GM12878 (cell line): Measurements from ENCODE around the gene RARA. TPM values are rescaled to one million over a fixed set of nuclear protein-coding genes. Genes with fewer than 3 reads are reported as not detected.

Source experiments
- ATAC-seq: fragments of 200-7000 bp; cut with Tn5 transposase; 3 replicates; pipeline ENCODE4 v1.9.1; 2020; ENCODE audit warnings: mild to moderate bottlenecking, moderate library complexity
- BruUV-seq: library from RNA; stranded (reverse); fragments of 400-500 nt; replicated peaks from 2 replicates; lab custom pipeline; 2021; lab: Mats Ljungman, UMichigan
- CTCF ChIA-PET: fragments of 300-600 bp; sonication (Branson Sonifier 250); formaldehyde crosslinking; extraction: SDS; loops from one replicate; lab custom pipeline; 2021; ENCODE audit warnings: inconsistent platforms; lab: Yijun Ruan, JAX
- POLR2A ChIA-PET: fragments of 350-600 bp; formaldehyde crosslinking; extraction: SDS; loops from one replicate; lab custom pipeline; 2021; ENCODE audit warnings: inconsistent platforms; lab: Charles Lee
- RAD21 ChIA-PET: fragments of 300-600 bp; sonication (Branson Sonifier 250); formaldehyde crosslinking; loops from one replicate; lab custom pipeline; 2023; ENCODE audit warnings: antibody characterized with exemption; ENCODE audit not compliant: unreplicated experiment; lab: Charles Lee
- SMC1A ChIA-PET: fragments of 300-600 bp; sonication (Branson Sonifier 250); formaldehyde crosslinking; loops from one replicate; lab custom pipeline; 2023; ENCODE audit not compliant: unreplicated experiment, uncharacterized antibody; lab: Charles Lee
- DNase-seq: peaks from one replicate; pipeline ENCODE4 v3.0.0-alpha.2; 2011; ENCODE audit warnings: low read depth, low spot score
- FAIRE-seq: peaks from 3 replicates; lab custom pipeline; 2011; peaks lifted over from hg19 to GRCh38; lab: Jason Lieb, UNC
- H2AFZ ChIP-seq: 2 replicates; pipeline ENCODE4 v1.6.0; 2011; ENCODE audit warnings: low read depth, low read length, control low read depth; ENCODE audit not compliant: control insufficient read depth
- H3K27ac ChIP-seq: 2 replicates; pipeline ENCODE4 v1.5.1; 2011; ENCODE audit warnings: control low read depth; ENCODE audit not compliant: control insufficient read depth, insufficient read depth
- H3K27me3 ChIP-seq, 2 experiments: replicated peaks in 1 of 2; 2 replicates each; pipeline versions ENCODE4 v1.6.0 to v1.6.1; 2011; ENCODE audit warnings: low read length in 1 of 2; ENCODE audit not compliant: control insufficient read depth in 2 of 2, insufficient read depth in 2 of 2
- H3K36me3 ChIP-seq, 2 experiments: 2 replicates each; pipeline ENCODE4 v1.5.1; 2011; ENCODE audit warnings: low read length in 1 of 2; ENCODE audit not compliant: control insufficient read depth in 2 of 2, insufficient read depth in 2 of 2
- H3K4me1 ChIP-seq: 2 replicates; pipeline ENCODE4 v1.6.1; 2011; ENCODE audit warnings: mild to moderate bottlenecking, low read length, moderate library complexity, mixed read lengths; ENCODE audit not compliant: control insufficient read depth, insufficient read depth
- H3K4me2 ChIP-seq: 2 replicates; pipeline ENCODE4 v1.6.0; 2011; ENCODE audit warnings: control low read depth; ENCODE audit not compliant: control insufficient read depth, insufficient read depth
- H3K4me3 ChIP-seq: fragments of 200-600 bp; sonication (generic); 2 replicates; pipeline ENCODE4 v1.5.1; 2016
- H3K79me2 ChIP-seq: 2 replicates; pipeline ENCODE4 v1.6.0; 2011; ENCODE audit warnings: low read length; ENCODE audit not compliant: control insufficient read depth, insufficient read depth
- H3K9ac ChIP-seq: 2 replicates; pipeline ENCODE4 v1.8.0; 2011; ENCODE audit warnings: low read length, control low read depth, mixed read lengths; ENCODE audit not compliant: control insufficient read depth, insufficient read depth
- H3K9me3 ChIP-seq: replicated peaks from 3 replicates; pipeline ENCODE4 v1.5.1; 2011; ENCODE audit warnings: mild to moderate bottlenecking, low read length; ENCODE audit not compliant: control insufficient read depth, insufficient read depth
- H4K20me1 ChIP-seq: 2 replicates; pipeline ENCODE4 v1.6.0; 2011; ENCODE audit not compliant: control insufficient read depth, insufficient read depth
- ASH2L ChIP-seq: fragments of 300-600, 200-600 bp; sonication (generic); IDR thresholded peaks from 2 replicates; pipeline ENCODE4 v1.6.1; 2017; ENCODE audit warnings: low read depth, mild to moderate bottlenecking, borderline replicate concordance
- BHLHE40 ChIP-seq, 2 experiments: fragments of 450-650 bp in 1 of 2; IDR thresholded peaks; 2 replicates each; pipeline ENCODE4 v1.6.1; 2011 to 2017; ENCODE audit warnings: low read depth in 2 of 2, borderline replicate concordance in 1 of 2, improper control_type of control experiment in 1 of 2, low read length in 1 of 2, mild to moderate bottlenecking in 1 of 2
- CHD2 ChIP-seq: IDR thresholded peaks from 2 replicates; pipeline ENCODE4 v1.6.1; 2011; ENCODE audit warnings: low read depth, low read length, improper control_type of control experiment, borderline replicate concordance
- DPF2 ChIP-seq: fragments of 450-650 bp; IDR thresholded peaks from 2 replicates; pipeline ENCODE4 v1.6.1; 2017; ENCODE audit warnings: mild to moderate bottlenecking
- ESRRA ChIP-seq: IDR thresholded peaks from 2 replicates; pipeline ENCODE4 v1.6.1; 2012; ENCODE audit warnings: mild to moderate bottlenecking, low read length, improper control_type of control experiment
- HDGF ChIP-seq: fragments of 450-650 bp; IDR thresholded peaks from 2 replicates; pipeline ENCODE4 v1.6.1; 2016; ENCODE audit warnings: antibody characterized with exemption
- MTA3 ChIP-seq: IDR thresholded peaks from 2 replicates; pipeline ENCODE4 v1.6.1; 2012; ENCODE audit warnings: low read length, inconsistent platforms, borderline replicate concordance
- NR2C1 ChIP-seq: fragments of 450-650 bp; IDR thresholded peaks from 2 replicates; pipeline ENCODE4 v1.6.1; 2017; ENCODE audit warnings: antibody characterized with exemption, mild to moderate bottlenecking, moderate library complexity
- PBX3 ChIP-seq: IDR thresholded peaks from 2 replicates; pipeline ENCODE4 v1.6.1; 2011; ENCODE audit warnings: mild to moderate bottlenecking, low read depth, low read length, moderate library complexity; ENCODE audit not compliant: insufficient replicate concordance
- RAD21 ChIP-seq: IDR thresholded peaks from 2 replicates; pipeline ENCODE4 v1.6.1; 2011; ENCODE audit warnings: mild to moderate bottlenecking, low read depth, low read length, moderate library complexity; ENCODE audit not compliant: insufficient read depth
- SIN3A ChIP-seq: IDR thresholded peaks from 2 replicates; pipeline ENCODE4 v1.6.1; 2012; ENCODE audit warnings: low read depth, low read length, improper control_type of control experiment
- SP1 ChIP-seq: IDR thresholded peaks from one replicate; pipeline ENCODE4 v1.6.1; 2011; ENCODE audit warnings: low read depth, low read length
- TARDBP ChIP-seq: IDR thresholded peaks from 2 replicates; pipeline ENCODE4 v1.6.1; 2016; ENCODE audit warnings: borderline replicate concordance
- TBL1XR1 ChIP-seq: IDR thresholded peaks from 2 replicates; pipeline ENCODE4 v1.6.1; 2012; ENCODE audit warnings: low read depth, low read length, improper control_type of control experiment
- ZBED1 ChIP-seq: IDR thresholded peaks from 2 replicates; pipeline ENCODE4 v1.6.1; 2016; ENCODE audit warnings: borderline replicate concordance
- ZNF274 ChIP-seq: IDR thresholded peaks from one replicate; pipeline ENCODE4 v1.8.0; 2011; ENCODE audit not compliant: insufficient read length, insufficient read depth
- ZZZ3 ChIP-seq: IDR thresholded peaks from 2 replicates; pipeline ENCODE4 v1.6.1; 2011; ENCODE audit warnings: low read depth; ENCODE audit not compliant: control insufficient read depth, insufficient read length
- WGBS: methylation state at CpG from one replicate; pipeline ENCODE4 v1.1.6; 2016; ENCODE audit warnings: low lambda C conversion rate; ENCODE audit not compliant: insufficient replicate concordance, insufficient coverage; ENCODE audit errors: missing lambda C conversion rate; 5-methylcytosine and 5-hydroxymethylcytosine counted together
- in situ Hi-C: fragments of 300-500 bp; cut with MboI; formaldehyde crosslinking; loops from 9 replicates; pipeline ENCODE4 v1.14.3; 2018; ENCODE audit warnings: mixed read lengths
- intact Hi-C: fragments of 100-400 bp; cut with micrococcal nuclease; formaldehyde crosslinking; loops from one replicate; pipeline ENCODE4 v1.14.2; 2022; ENCODE audit not compliant: unreplicated experiment
- polyA plus RNA-seq, 11 experiments: library from polyadenylated mRNA; depleted of rRNA in 4 of 11; unstranded in 6 of 11; stranded (reverse) in 5 of 11; fragments of >200 nt; fragmentation: Nextera tagmentation in 4 of 11; fragmentation: Illumina TruSeq in 1 of 11; extraction: Ambion mirVana in 4 of 11; extraction: Trizol in 1 of 11; gene quantifications; 1 replicate in 1 of 11; 2 replicates in 10 of 11; pipeline versions ENCODE4 v1.2.1 to v1.2.3, GENCODE V29; 2011 to 2016; ENCODE audit warnings: inconsistent platforms in 2 of 11, missing spikeins in 2 of 11, low read depth in 1 of 11
- total RNA-seq, 4 experiments: library from RNA; depleted of rRNA in 3 of 4; stranded (reverse); fragments of >200 nt in 3 of 4; fragmentation: Illumina TruSeq in 1 of 4; extraction: Trizol in 1 of 4; gene quantifications; 2 replicates each; pipeline versions ENCODE4 v1.2.1 to v1.2.3, GENCODE V29; 2013 to 2021
- TF ChIP-seq, protein P1 (sequence below): fragments of 450-650 bp; IDR thresholded peaks from 2 replicates; pipeline ENCODE4 v1.6.1; 2016; ENCODE audit warnings: mild to moderate bottlenecking
- TF ChIP-seq, protein P2 (sequence below): IDR thresholded peaks from 2 replicates; pipeline ENCODE4 v1.6.1; 2011; ENCODE audit warnings: low read depth, low read length, improper control_type of control experiment, borderline replicate concordance
- TF ChIP-seq, protein P3 (sequence below): IDR thresholded peaks from 2 replicates; pipeline ENCODE4 v1.6.1; 2012; ENCODE audit warnings: low read depth, low read length, improper control_type of control experiment

Gene RARA
- total and polyA plus RNA-seq, 10 of the 15 experiments (the other 5 are each of a cell fraction or from before 2014, with no cell fraction given) = 0.13 to 33.6 (median 13.6) TPM

GRCh38 chr17:40317880-40318829 is 9.2 kb downstream of the RARA start:
- Histone ChIP-seq H3K9ac (peak overlapping the region; percentile 91), H3K4me2 (peak overlapping the region; percentile 100), H3K36me3 (no peaks in the 10 kb centered on the region), H4K20me1 (no peaks in the 10 kb centered on the region), H3K79me2 (peaks cover 53% of the 10 kb centered on the region), H3K4me3 (peak overlapping the region; percentile 91), H3K27me3 (no peaks in the 10 kb centered on the region), H2AFZ (peak overlapping the region; percentile 85), H3K4me1 (peaks cover 44% of the 10 kb centered on the region), H3K27ac (peak overlapping the region; percentile 96), H3K9me3 (no peaks in the 10 kb centered on the region)
- ChIA-PET RAD21 (interaction anchor here (0.7 to 12.6 kb wide), 8 partner anchors 8 to 44 kb away, joined by 3 to 156 read pairs (median 5); partner anchors contain the start of genes CDC6 and RARA), SMC1A (interaction anchor here (0.8 to 11.2 kb wide), 7 partner anchors 8 to 37 kb away, joined by 3 to 172 read pairs (median 5); partner anchors contain the start of gene RARA), POLR2A (interaction anchor here (0.7 to 2.6 kb wide), 11 partner anchors 8 to 215 kb away, joined by 3 to 18 read pairs (median 3); partner anchors contain the start of genes CDC6 and RARA), CTCF (interaction anchor here (0.7 to 8.4 kb wide), 18 partner anchors 8 to 213 kb away, joined by 3 to 90 read pairs (median 4); partner anchors contain the start of genes CDC6, RARA and TOP2A)
- BruUV-seq = no TSS peak
- in situ Hi-C loops = no loop called here
- FAIRE-seq (peak; percentile 90), DNase-seq (peak; percentile 79), ATAC-seq (peak; percentile 83)
- intact Hi-C loops = loop anchor here (10.0 kb wide), 1 partner anchor 97 kb away; the partner anchor contains the start of gene TOP2A
- 1% methylated on average over 69 of the region's 70 CpGs for WGBS
- no peak for TF ChIP-seq ZNF274
- no peak for TF ChIP-seq ZBED1
- peak; percentile 76 for TF ChIP-seq SP1
- TF ChIP-seq TARDBP = 0 out of 2 replicates have a peak, but pooled peaks have one; percentile 25
- TF ChIP-seq TBL1XR1 = 0 out of 2 replicates have a peak, but pooled peaks have one; percentile 17
- TF ChIP-seq, protein P1, sequence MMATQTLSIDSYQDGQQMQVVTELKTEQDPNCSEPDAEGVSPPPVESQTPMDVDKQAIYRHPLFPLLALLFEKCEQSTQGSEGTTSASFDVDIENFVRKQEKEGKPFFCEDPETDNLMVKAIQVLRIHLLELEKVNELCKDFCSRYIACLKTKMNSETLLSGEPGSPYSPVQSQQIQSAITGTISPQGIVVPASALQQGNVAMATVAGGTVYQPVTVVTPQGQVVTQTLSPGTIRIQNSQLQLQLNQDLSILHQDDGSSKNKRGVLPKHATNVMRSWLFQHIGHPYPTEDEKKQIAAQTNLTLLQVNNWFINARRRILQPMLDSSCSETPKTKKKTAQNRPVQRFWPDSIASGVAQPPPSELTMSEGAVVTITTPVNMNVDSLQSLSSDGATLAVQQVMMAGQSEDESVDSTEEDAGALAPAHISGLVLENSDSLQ = peak; percentile 88
- no peak for TF ChIP-seq ZZZ3
- no peak for TF ChIP-seq RAD21
- TF ChIP-seq SIN3A = peak; percentile 87; the same call in 1 of the 2 replicates
- peak; percentile 14; the same call in 1 of the 2 replicates for TF ChIP-seq CHD2
- TF ChIP-seq, protein P2, sequence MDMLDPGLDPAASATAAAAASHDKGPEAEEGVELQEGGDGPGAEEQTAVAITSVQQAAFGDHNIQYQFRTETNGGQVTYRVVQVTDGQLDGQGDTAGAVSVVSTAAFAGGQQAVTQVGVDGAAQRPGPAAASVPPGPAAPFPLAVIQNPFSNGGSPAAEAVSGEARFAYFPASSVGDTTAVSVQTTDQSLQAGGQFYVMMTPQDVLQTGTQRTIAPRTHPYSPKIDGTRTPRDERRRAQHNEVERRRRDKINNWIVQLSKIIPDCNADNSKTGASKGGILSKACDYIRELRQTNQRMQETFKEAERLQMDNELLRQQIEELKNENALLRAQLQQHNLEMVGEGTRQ = peak; percentile 71
- peak; percentile 56; the same call in 1 of the 2 replicates for TF ChIP-seq HDGF
- peak; percentile 63 for TF ChIP-seq PBX3
- TF ChIP-seq ESRRA = 0 out of 2 replicates have a peak, but pooled peaks have one; percentile 39
- no peak for TF ChIP-seq MTA3
- no peak for TF ChIP-seq NR2C1
- TF ChIP-seq BHLHE40 (IDR thresholded peaks at IDR 0.05; ENCODE audit: borderline replicate concordance in 1 of 2, low read depth in 2 of 2, low read length in 1 of 2) = peak; percentile 97 to 99
- TF ChIP-seq, protein P3, sequence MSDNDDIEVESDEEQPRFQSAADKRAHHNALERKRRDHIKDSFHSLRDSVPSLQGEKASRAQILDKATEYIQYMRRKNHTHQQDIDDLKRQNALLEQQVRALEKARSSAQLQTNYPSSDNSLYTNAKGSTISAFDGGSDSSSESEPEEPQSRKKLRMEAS = peak; percentile 83
- TF ChIP-seq DPF2 = peak; percentile 80
- TF ChIP-seq ASH2L = no peak
